ENCODE data around the gene FBXL22. TPM values are rescaled to one million over a fixed set of nuclear protein-coding genes. Genes with fewer than 3 reads are reported as not detected.

Gene FBXL22
- total and polyA plus RNA-seq, 2 experiments from 2014 or later, result 0.60 to 1.3 TPM

DNA sequence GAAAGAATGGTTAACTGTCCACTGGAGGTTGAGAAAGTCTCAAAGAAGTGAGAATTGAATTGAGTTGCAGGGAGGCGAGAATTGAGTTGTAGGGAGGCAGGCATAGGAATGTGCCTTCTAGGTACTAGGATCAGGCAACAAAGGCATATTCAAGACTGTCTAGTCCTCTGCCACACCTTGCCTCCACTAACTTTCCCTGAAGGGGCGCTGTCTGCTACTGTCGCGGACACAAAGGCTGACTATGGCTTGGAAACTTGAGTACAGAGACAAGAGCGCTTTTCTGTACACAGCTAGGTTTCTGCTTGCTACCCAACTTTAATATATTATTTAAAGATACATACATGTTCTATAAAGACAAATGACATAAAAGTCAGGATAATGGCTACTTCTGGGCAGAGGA is 10.4 kb upstream of the FBXL22 start:
- no peaks in the 10 kb centered on the region for H3K9me3 ChIP-seq (ENCODE audit: low read depth)
- H3K9me2 ChIP-seq (replicated peaks; ENCODE audit: insufficient read depth), result no peaks in the 10 kb centered on the region
- H3K4me2 ChIP-seq, result no peak overlapping the region
- H3K4me3 ChIP-seq, result no peak overlapping the region
- H3K27ac ChIP-seq, result no peak overlapping the region
- H3K27me3 ChIP-seq, result no peaks in the 10 kb centered on the region
- TF ChIP-seq EZH2 (IDR thresholded peaks at IDR 0.05; ENCODE audit: borderline replicate concordance) (no peak), EZH2phosphoT487 (IDR thresholded peaks at IDR 0.05; ENCODE audit: low read depth, severe bottlenecking, unreplicated experiment) (no peak), CTCF (IDR thresholded peaks at IDR 0.05; ENCODE audit: poor library complexity) (no peak)
- H2AFZ ChIP-seq, result no peak overlapping the region
- no peak for DNase-seq (ENCODE audit: low spot score)
- no peaks in the 10 kb centered on the region for H3K4me1 ChIP-seq (ENCODE audit: insufficient read depth)
- no peaks in the 10 kb centered on the region for H4K20me1 ChIP-seq (ENCODE audit: insufficient read depth, poor library complexity, severe bottlenecking)
- no peaks in the 10 kb centered on the region for H3K36me3 ChIP-seq (replicated peaks; ENCODE audit: insufficient read depth, low read depth)
- no peaks in the 10 kb centered on the region for H3K79me2 ChIP-seq
- WGBS (ENCODE audit: low lambda C conversion rate, missing lambda C conversion rate), result 91% methylated on average over 5 of the region's 5 CpGs

- no peak overlapping the region for H2AFZ ChIP-seq
Measured at GRCh38 chr15:63587527-63587926, 9.7 kb upstream of the FBXL22 start.

DNA sequence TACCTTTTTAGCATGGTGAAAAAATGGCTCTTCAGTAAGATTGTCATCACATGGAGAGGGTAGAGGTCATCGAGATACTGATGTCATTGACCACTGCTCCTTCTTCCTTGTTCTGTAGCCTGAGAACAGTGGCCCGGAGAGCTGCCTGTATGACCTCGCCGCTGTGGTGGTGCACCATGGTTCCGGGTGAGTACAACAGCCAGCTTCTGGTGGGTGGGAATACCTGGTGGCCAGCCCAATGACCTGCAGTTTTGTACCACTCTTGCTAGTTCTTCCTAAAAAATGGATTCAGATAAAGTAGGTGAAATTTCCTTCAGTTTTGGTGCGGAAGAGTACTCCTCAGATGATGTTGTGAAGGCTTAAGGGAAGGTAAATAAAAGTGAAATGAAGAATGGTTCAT is 8.4 kb upstream of the FBXL22 start:
- H2AFZ ChIP-seq, result no peak overlapping the region
- TF ChIP-seq EZH2phosphoT487 (IDR thresholded peaks at IDR 0.05; ENCODE audit: low read depth, severe bottlenecking, unreplicated experiment) (no peak), EZH2 (IDR thresholded peaks at IDR 0.05; ENCODE audit: borderline replicate concordance) (no peak), CTCF (IDR thresholded peaks at IDR 0.05; ENCODE audit: poor library complexity) (no peak)
- no peak for DNase-seq (ENCODE audit: low spot score)
- no peaks in the 10 kb centered on the region for H3K9me3 ChIP-seq (ENCODE audit: low read depth)
- H3K27me3 ChIP-seq, result no peaks in the 10 kb centered on the region
- no peaks in the 10 kb centered on the region for H3K36me3 ChIP-seq (replicated peaks; ENCODE audit: insufficient read depth, low read depth)
- no peak overlapping the region for H3K4me2 ChIP-seq
- no peak overlapping the region for H3K27ac ChIP-seq
- no peaks in the 10 kb centered on the region for H3K79me2 ChIP-seq
- H3K9me2 ChIP-seq (replicated peaks; ENCODE audit: insufficient read depth), result no peaks in the 10 kb centered on the region
- H4K20me1 ChIP-seq (ENCODE audit: insufficient read depth, poor library complexity, severe bottlenecking), result no peaks in the 10 kb centered on the region
- WGBS (ENCODE audit: low lambda C conversion rate, missing lambda C conversion rate), result 98% methylated on average over 6 of the region's 6 CpGs
- no peaks in the 10 kb centered on the region for H3K4me1 ChIP-seq (ENCODE audit: insufficient read depth)
- no peak overlapping the region for H3K4me3 ChIP-seq

More at GRCh38 chr15:63587527-63587926, 9.7 kb upstream of the FBXL22 start:
- TF ChIP-seq EZH2 (IDR thresholded peaks at IDR 0.05; ENCODE audit: borderline replicate concordance) (no peak), EZH2phosphoT487 (IDR thresholded peaks at IDR 0.05; ENCODE audit: low read depth, severe bottlenecking, unreplicated experiment) (no peak), CTCF (IDR thresholded peaks at IDR 0.05; ENCODE audit: poor library complexity) (no peak)
- Histone ChIP-seq H3K9me2 (replicated peaks; ENCODE audit: insufficient read depth) (no peaks in the 10 kb centered on the region), H3K27me3 (no peaks in the 10 kb centered on the region), H3K9me3 (ENCODE audit: low read depth) (no peaks in the 10 kb centered on the region), H3K27ac (no peak overlapping the region), H3K4me3 (no peak overlapping the region), H3K4me2 (no peak overlapping the region), H3K36me3 (replicated peaks; ENCODE audit: insufficient read depth, low read depth) (no peaks in the 10 kb centered on the region), H3K79me2 (no peaks in the 10 kb centered on the region), H4K20me1 (ENCODE audit: insufficient read depth, poor library complexity, severe bottlenecking) (no peaks in the 10 kb centered on the region), H3K4me1 (ENCODE audit: insufficient read depth) (no peaks in the 10 kb centered on the region)
- 49% methylated on average over 2 of the region's 2 CpGs for WGBS (ENCODE audit: low lambda C conversion rate, missing lambda C conversion rate)
- peak; percentile 29 for DNase-seq (ENCODE audit: low spot score)
